HUES48 (cell line): Measurements from ENCODE around the gene ZNRF1.
A peak's percentile ranks its signal among the peaks of the same experiment; 100 is the strongest.

Experiments
- H3K27ac ChIP-seq: one replicate; pipeline ENCODE4 v1.7.0; 2013; ENCODE audit warnings: low read depth, low read length, inconsistent platforms
- H3K27me3 ChIP-seq: 2 replicates; pipeline ENCODE4 v1.6.1; 2013; ENCODE audit warnings: mild to moderate bottlenecking, low read length; ENCODE audit not compliant: control insufficient read depth, insufficient read depth
- H3K36me3 ChIP-seq: 2 replicates; pipeline ENCODE4 v1.6.1; 2013; ENCODE audit warnings: low read length; ENCODE audit not compliant: control insufficient read depth, insufficient read depth
- H3K4me1 ChIP-seq: 2 replicates; pipeline ENCODE4 v1.6.1; 2013; ENCODE audit warnings: mild to moderate bottlenecking, low read length; ENCODE audit not compliant: control insufficient read depth, insufficient read depth
- H3K4me3 ChIP-seq: 2 replicates; pipeline ENCODE4 v1.5.1; 2013; ENCODE audit warnings: mild to moderate bottlenecking, low read depth, low read length
- H3K9ac ChIP-seq: 2 replicates; pipeline ENCODE4 v1.6.1; 2013; ENCODE audit warnings: mild to moderate bottlenecking, low read depth, low read length, moderate library complexity
- H3K9me3 ChIP-seq: 2 replicates; pipeline ENCODE4 v1.6.1; 2013; ENCODE audit warnings: low read length; ENCODE audit not compliant: control insufficient read depth, insufficient read depth

ZNRF1 gene

DNA sequence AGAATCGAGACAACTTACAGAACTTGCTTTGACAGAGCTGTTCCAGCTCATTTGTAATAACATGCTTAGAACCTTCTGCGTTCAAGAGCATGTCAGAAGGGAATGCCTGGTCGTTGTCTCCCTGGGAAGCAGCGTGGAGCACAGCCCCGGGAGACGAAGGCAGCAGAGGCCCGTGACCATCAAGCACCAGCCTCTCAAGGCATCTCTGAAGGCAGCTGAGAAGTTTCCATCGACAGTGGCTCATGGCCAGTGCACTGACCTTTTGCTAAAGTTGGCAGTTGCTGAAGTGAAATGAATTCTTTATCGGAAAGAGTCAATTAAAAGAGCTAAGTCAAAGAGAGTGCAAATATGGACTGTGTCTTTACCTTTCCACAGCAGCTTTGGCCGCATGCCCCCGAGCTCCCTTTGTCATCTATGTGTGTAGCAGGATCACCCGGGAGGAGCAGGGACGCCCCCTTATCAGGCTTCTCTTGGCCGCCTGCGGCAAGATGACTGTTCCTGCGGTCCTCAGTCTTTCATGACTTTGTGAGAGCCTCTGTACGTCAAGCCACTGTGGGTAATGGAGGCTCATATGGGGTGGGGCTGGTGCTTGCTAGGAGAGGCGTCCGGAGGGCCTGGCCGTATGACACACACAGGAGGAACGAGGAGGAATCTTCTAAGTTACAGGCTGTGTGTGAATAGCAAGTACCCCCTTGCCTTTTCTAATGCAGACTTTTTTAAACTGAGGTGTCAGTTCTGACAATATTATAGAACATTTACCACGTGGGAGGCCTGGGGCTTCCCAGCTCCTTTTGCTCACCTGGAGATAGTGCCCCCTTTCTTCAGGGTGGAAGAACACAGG lies 63.5 kb downstream of the ZNRF1 start:
- Histone ChIP-seq H3K4me1 (peaks cover 31% of the 10 kb centered on the region), H3K27ac (peak overlapping the region; percentile 15), H3K9ac (no peak overlapping the region), H3K27me3 (no peaks in the 10 kb centered on the region), H3K36me3 (no peaks in the 10 kb centered on the region), H3K9me3 (no peaks in the 10 kb centered on the region), H3K4me3 (no peak overlapping the region)

- peak overlapping the region; percentile 15 for H3K27ac ChIP-seq
- no peak overlapping the region for H3K9ac ChIP-seq
- peaks cover 31% of the 10 kb centered on the region for H3K4me1 ChIP-seq
- no peaks in the 10 kb centered on the region for H3K27me3 ChIP-seq
- H3K4me3 ChIP-seq, result no peak overlapping the region
- H3K9me3 ChIP-seq, result no peaks in the 10 kb centered on the region
- H3K36me3 ChIP-seq, result no peaks in the 10 kb centered on the region
Observed at GRCh38 chr16:75062976-75063346, 64.1 kb downstream of the ZNRF1 start.

DNA sequence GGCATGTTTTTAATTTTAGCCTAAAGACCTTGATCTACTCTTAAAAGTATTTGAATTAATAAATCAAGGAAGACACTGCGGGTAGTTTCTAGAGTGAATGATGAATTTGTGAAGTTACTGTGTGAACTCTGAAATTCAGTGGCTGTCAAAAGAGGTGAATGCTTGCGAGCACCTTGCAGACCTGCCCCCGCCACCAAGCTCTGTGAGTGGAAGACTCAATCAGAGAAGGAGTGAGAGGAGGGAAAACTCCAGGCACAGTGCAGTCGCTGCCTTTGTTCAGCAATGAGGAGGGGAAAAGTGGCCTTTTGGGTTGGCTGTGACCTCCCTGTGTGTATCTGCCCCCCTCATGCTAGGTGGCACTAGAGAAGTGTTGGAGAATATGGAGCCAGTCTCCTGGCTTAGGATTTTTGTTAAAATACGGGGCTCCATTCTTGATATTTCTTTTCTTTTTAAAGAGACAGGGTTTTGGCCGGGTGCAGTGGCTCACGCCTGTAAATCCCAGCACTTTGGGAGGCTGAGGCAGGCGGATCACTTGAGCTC lies 64.8 kb downstream of the ZNRF1 start:
- Histone ChIP-seq H3K9ac (no peak overlapping the region), H3K4me1 (peaks cover 26% of the 10 kb centered on the region), H3K27me3 (no peaks in the 10 kb centered on the region), H3K4me3 (no peak overlapping the region), H3K27ac (no peak overlapping the region), H3K36me3 (no peaks in the 10 kb centered on the region), H3K9me3 (no peaks in the 10 kb centered on the region)

GRCh38 chr16:75064403-75065148 lies 65.8 kb downstream of the ZNRF1 start:
- Histone ChIP-seq H3K4me3 (no peak overlapping the region), H3K9ac (no peak overlapping the region), H3K27me3 (no peaks in the 10 kb centered on the region), H3K36me3 (no peaks in the 10 kb centered on the region), H3K4me1 (peaks cover 23% of the 10 kb centered on the region), H3K9me3 (no peaks in the 10 kb centered on the region), H3K27ac (no peak overlapping the region)

DNA sequence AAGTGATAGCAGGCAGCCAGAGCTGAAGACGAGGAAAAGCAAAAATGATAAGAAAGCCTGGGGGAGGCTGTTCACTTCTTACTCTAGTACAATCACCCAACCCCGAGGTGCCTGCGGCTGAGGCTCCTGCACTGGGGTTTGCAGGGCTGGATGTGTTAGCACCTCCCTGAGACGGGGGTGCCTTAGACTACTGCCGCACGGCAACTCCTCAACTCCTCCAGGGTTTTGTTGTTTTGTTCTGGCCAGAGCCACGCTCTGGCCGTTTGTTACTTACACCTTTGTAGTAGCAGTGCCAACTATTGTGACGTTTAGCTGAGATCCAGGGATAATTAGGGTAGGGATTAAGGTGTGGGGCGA lies 66.3 kb downstream of the ZNRF1 start:
- Histone ChIP-seq H3K4me3 (no peak overlapping the region), H3K4me1 (peaks cover 23% of the 10 kb centered on the region), H3K27me3 (no peaks in the 10 kb centered on the region), H3K36me3 (no peaks in the 10 kb centered on the region), H3K9ac (no peak overlapping the region), H3K27ac (no peak overlapping the region), H3K9me3 (no peaks in the 10 kb centered on the region)

GRCh38 chr16:75065521-75066149 lies 66.8 kb downstream of the ZNRF1 start:
- no peak overlapping the region for H3K9ac ChIP-seq
- peaks cover 24% of the 10 kb centered on the region for H3K4me1 ChIP-seq
- no peak overlapping the region for H3K4me3 ChIP-seq
- no peaks in the 10 kb centered on the region for H3K9me3 ChIP-seq
- H3K27ac ChIP-seq, result no peak overlapping the region
- H3K36me3 ChIP-seq, result no peaks in the 10 kb centered on the region
- H3K27me3 ChIP-seq, result no peaks in the 10 kb centered on the region

GRCh38 chr16:75066861-75067447 lies 68.1 kb downstream of the ZNRF1 start:
- Histone ChIP-seq H3K4me3 (no peak overlapping the region), H3K9me3 (no peaks in the 10 kb centered on the region), H3K9ac (no peak overlapping the region), H3K27me3 (no peaks in the 10 kb centered on the region), H3K4me1 (peaks cover 18% of the 10 kb centered on the region), H3K36me3 (no peaks in the 10 kb centered on the region), H3K27ac (no peak overlapping the region)

GRCh38 chr16:75068085-75069031 lies 69.5 kb downstream of the ZNRF1 start:
- Histone ChIP-seq H3K4me1 (peaks cover 14% of the 10 kb centered on the region), H3K9ac (no peak overlapping the region), H3K27me3 (no peaks in the 10 kb centered on the region), H3K9me3 (no peaks in the 10 kb centered on the region), H3K4me3 (no peak overlapping the region), H3K36me3 (no peaks in the 10 kb centered on the region), H3K27ac (no peak overlapping the region)

DNA sequence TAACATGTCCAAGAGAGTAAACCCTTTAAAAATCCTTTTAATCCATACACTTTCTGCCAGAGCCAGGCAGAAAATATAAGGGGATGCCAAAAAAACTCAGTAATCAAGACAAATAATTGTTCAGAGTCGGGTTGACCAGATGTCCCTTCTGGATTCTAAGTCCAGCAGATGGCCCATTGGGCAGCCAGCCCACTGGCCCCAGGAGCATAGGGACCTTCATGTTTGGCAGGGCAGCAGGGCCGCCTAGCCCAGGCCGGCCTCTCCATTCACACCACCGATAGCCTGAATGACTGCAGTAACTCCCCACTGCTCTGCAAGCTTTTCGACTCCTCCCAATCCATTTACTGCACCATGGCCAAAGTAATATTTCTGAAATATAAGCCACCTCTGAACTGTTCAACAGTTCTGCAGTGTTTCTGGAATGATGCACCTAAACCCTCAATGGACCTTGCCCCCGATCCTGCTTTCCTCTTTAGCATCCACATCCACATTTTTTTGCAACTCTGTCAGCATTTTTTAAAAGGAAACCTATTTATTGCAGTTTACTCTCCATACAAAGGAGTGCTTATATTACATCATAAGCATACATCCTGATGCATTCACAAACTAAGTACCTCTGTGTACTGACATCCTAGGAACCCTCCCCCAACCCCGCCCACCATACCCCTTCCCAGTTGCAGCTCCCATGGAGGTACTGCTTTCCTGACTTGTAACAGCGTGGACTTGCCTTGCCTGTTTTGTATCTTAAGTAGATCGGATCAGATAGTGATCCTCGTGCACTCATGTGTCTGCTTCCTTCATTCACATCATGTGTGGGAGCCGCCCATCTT lies 71.4 kb downstream of the ZNRF1 start:
- Histone ChIP-seq H3K9me3 (no peaks in the 10 kb centered on the region), H3K27ac (no peak overlapping the region), H3K27me3 (no peaks in the 10 kb centered on the region), H3K9ac (no peak overlapping the region), H3K4me1 (peaks cover 24% of the 10 kb centered on the region), H3K4me3 (no peak overlapping the region), H3K36me3 (no peaks in the 10 kb centered on the region)
